ENCODE results near the gene KLHDC7A. TPM values are rescaled to one million over a fixed set of nuclear protein-coding genes. Genes with fewer than 3 reads are reported as not detected.

The KLHDC7A gene
- total and polyA plus RNA-seq, 10 of the 15 experiments (the other 5 are each of a cell fraction or from before 2014, with no cell fraction given), result not detected

- Histone ChIP-seq H3K79me2 (ENCODE audit: control insufficient read depth, insufficient read depth, low read length) (no peaks in the 10 kb centered on the region), H3K27me3 (replicated peaks in 1 of 2; ENCODE audit: control insufficient read depth in 2 of 2, insufficient read depth in 2 of 2, low read length in 1 of 2) (no peaks in the 10 kb centered on the region; a peak in 1 of 4 replicates), H3K9me3 (replicated peaks; ENCODE audit: control insufficient read depth, insufficient read depth, low read length) (no peaks in the 10 kb centered on the region), H3K4me2 (ENCODE audit: control insufficient read depth, insufficient read depth) (no peak overlapping the region), H2AFZ (ENCODE audit: control insufficient read depth, low read depth, low read length) (no peak overlapping the region), H3K4me1 (ENCODE audit: control insufficient read depth, insufficient read depth, low read length) (no peaks in the 10 kb centered on the region), H3K4me3 (no peak overlapping the region), H3K36me3 (ENCODE audit: control insufficient read depth in 2 of 2, insufficient read depth in 2 of 2, low read length in 1 of 2) (no peaks in the 10 kb centered on the region), H4K20me1 (ENCODE audit: control insufficient read depth, insufficient read depth) (no peaks in the 10 kb centered on the region), H3K27ac (ENCODE audit: control insufficient read depth, insufficient read depth) (no peak overlapping the region), H3K9ac (ENCODE audit: control insufficient read depth, insufficient read depth, low read length) (no peak overlapping the region)
- TF ChIP-seq BCL3 (IDR thresholded peaks at IDR 0.05; ENCODE audit: borderline replicate concordance, insufficient read depth, low read depth, low read length, poor library complexity, severe bottlenecking) (peak; percentile 15), KDM1A (IDR thresholded peaks at IDR 0.05; ENCODE audit: borderline replicate concordance) (no peak)
- ChIA-PET RAD21 (ENCODE audit: unreplicated experiment) (no interaction called here), POLR2A (no interaction called here), CTCF (no interaction called here), SMC1A (ENCODE audit: uncharacterized antibody, unreplicated experiment) (interaction anchor here (1.2 kb wide), 1 partner anchor 26 kb away, joined by 3 read pairs; no protein-coding TSS in a partner anchor)
- in situ Hi-C loops (cut with MboI) (no loop called here), intact Hi-C loops (cut with micrococcal nuclease; ENCODE audit: unreplicated experiment) (no loop called here)
- 55% methylated on average over 8 of the region's 8 CpGs for WGBS (ENCODE audit: insufficient coverage, insufficient replicate concordance, low lambda C conversion rate, missing lambda C conversion rate)
- BruUV-seq (replicated peaks), result no TSS peak
- FAIRE-seq (no peak), DNase-seq (ENCODE audit: low read depth, low spot score) (no peak), ATAC-seq (no peak)
Measured at GRCh38 chr1:18496497-18497235, 15.9 kb downstream of the KLHDC7A start.

GRCh38 chr1:18501833-18502232, 21.1 kb downstream of the KLHDC7A start:
- no peaks in the 10 kb centered on the region for H4K20me1 ChIP-seq (ENCODE audit: control insufficient read depth, insufficient read depth)
- RAD21 ChIA-PET (ENCODE audit: unreplicated experiment), result no interaction called here
- POLR2A ChIA-PET, result no interaction called here
- no peak for ATAC-seq
- H3K4me2 ChIP-seq (ENCODE audit: control insufficient read depth, insufficient read depth), result no peak overlapping the region
- intact Hi-C loops (cut with micrococcal nuclease; ENCODE audit: unreplicated experiment) (no loop called here), in situ Hi-C loops (cut with MboI) (no loop called here)
- CTCF ChIA-PET, result no interaction called here
- H3K9me3 ChIP-seq (replicated peaks; ENCODE audit: control insufficient read depth, insufficient read depth, low read length), result no peaks in the 10 kb centered on the region; the same call in 2 of the 3 replicates
- FAIRE-seq, result no peak
- no peak overlapping the region for H3K4me3 ChIP-seq
- H3K79me2 ChIP-seq (ENCODE audit: control insufficient read depth, insufficient read depth, low read length), result no peaks in the 10 kb centered on the region
- no peak overlapping the region for H3K27ac ChIP-seq (ENCODE audit: control insufficient read depth, insufficient read depth)
- no peak overlapping the region for H2AFZ ChIP-seq (ENCODE audit: control insufficient read depth, low read depth, low read length)
- SMC1A ChIA-PET (ENCODE audit: uncharacterized antibody, unreplicated experiment), result no interaction called here
- no peak for DNase-seq (ENCODE audit: low read depth, low spot score)
- 31% methylated on average over 4 of the region's 4 CpGs for WGBS (ENCODE audit: insufficient coverage, insufficient replicate concordance, low lambda C conversion rate, missing lambda C conversion rate)
- no peaks in the 10 kb centered on the region; a peak in 1 of 4 replicates for H3K27me3 ChIP-seq (replicated peaks in 1 of 2; ENCODE audit: control insufficient read depth in 2 of 2, insufficient read depth in 2 of 2, low read length in 1 of 2)
- H3K4me1 ChIP-seq (ENCODE audit: control insufficient read depth, insufficient read depth, low read length), result no peaks in the 10 kb centered on the region
- H3K36me3 ChIP-seq (ENCODE audit: control insufficient read depth in 2 of 2, insufficient read depth in 2 of 2, low read length in 1 of 2), result no peaks in the 10 kb centered on the region
- no TSS peak for BruUV-seq (replicated peaks)
- no peak overlapping the region for H3K9ac ChIP-seq (ENCODE audit: control insufficient read depth, insufficient read depth, low read length)
- TF ChIP-seq SP1 (IDR thresholded peaks at IDR 0.05; ENCODE audit: low read depth, low read length), result no peak
- no peak for TF ChIP-seq ATF7 (IDR thresholded peaks at IDR 0.05; ENCODE audit: low read depth)
- no peak for TF ChIP-seq ZBTB11 (CRISPR knock-in tag; IDR thresholded peaks at IDR 0.05)
- no peak for TF ChIP-seq TAF1 (IDR thresholded peaks at IDR 0.05; ENCODE audit: borderline replicate concordance, low read depth, low read length)
- no peak for TF ChIP-seq NKRF (conservative IDR thresholded peaks at IDR 0.05)
- no peak for TF ChIP-seq BMI1 (IDR thresholded peaks at IDR 0.05; ENCODE audit: borderline replicate concordance)
- TF ChIP-seq NFIC (IDR thresholded peaks at IDR 0.05; ENCODE audit: low read depth, low read length), result no peak

All from GM12878 (cell line).